K562 (cell line): Measurements from ENCODE around the gene TMEM120B. TPM values are rescaled to one million over a fixed set of nuclear protein-coding genes. Genes with fewer than 3 reads are reported as not detected.
A peak's percentile ranks its signal among the peaks of the same experiment; 100 is the strongest.

Experiments
- ATAC-seq: fragments of 200-7000 bp; cut with Tn5 transposase; 3 replicates; pipeline ENCODE4 v1.9.1; 2020; ENCODE audit warnings: moderate library complexity
- BruUV-seq: library from RNA; stranded (reverse); fragments of 400-500 nt; replicated peaks from 2 replicates; lab custom pipeline; 2021; lab: Mats Ljungman, UMichigan
- CTCF ChIA-PET: fragments of 300-600 bp; formaldehyde crosslinking; extraction: SDS; loops from one replicate; lab custom pipeline; 2021; ENCODE audit warnings: low intra/inter-chr PET ratio; lab: Yijun Ruan, JAX
- POLR2A ChIA-PET: fragments of 300-600, 350-650 bp; sonication (Branson Sonifier 250); formaldehyde crosslinking; extraction: SDS; loops from one replicate; lab custom pipeline; 2021; ENCODE audit warnings: antibody characterized with exemption, inconsistent platforms; lab: Yijun Ruan, JAX
- DNase-seq, 4 experiments: peaks; one replicate each; pipeline versions ENCODE4 v3.0.0 to v3.0.0-alpha.2; 2011 to 2018; ENCODE audit warnings: low spot score in 3 of 4, mixed read lengths in 3 of 4; ENCODE audit errors: extremely low read depth in 1 of 4
- FAIRE-seq: peaks from 2 replicates; lab custom pipeline; 2011; peaks lifted over from hg19 to GRCh38; lab: Jason Lieb, UNC
- H2AFZ ChIP-seq: 2 replicates; pipeline ENCODE4 v1.6.0; 2011; ENCODE audit warnings: low read depth, low read length, control low read depth, inconsistent platforms
- H3K27ac ChIP-seq: fragments of 200-600 bp; 3 replicates; pipeline ENCODE4 v1.8.0; 2011; ENCODE audit warnings: low read depth, mild to moderate bottlenecking, control low read depth, inconsistent platforms, low read length, moderate library complexity, mixed read lengths; ENCODE audit errors: extremely low read depth
- H3K27me3 ChIP-seq, 2 experiments: fragments of 300-600 bp in 1 of 2; 2 replicates in 1 of 2; 3 replicates in 1 of 2; pipeline versions ENCODE4 v1.6.0 to v1.8.0; 2011; ENCODE audit warnings: inconsistent platforms in 2 of 2, low read length in 2 of 2, mild to moderate bottlenecking in 1 of 2, mixed read lengths in 1 of 2, moderate library complexity in 1 of 2; ENCODE audit not compliant: control insufficient read depth in 2 of 2, insufficient read depth in 2 of 2
- H3K36me3 ChIP-seq: fragments of 300-600 bp; 3 replicates; pipeline ENCODE4 v1.8.0; 2011; ENCODE audit warnings: mild to moderate bottlenecking, low read length, inconsistent platforms; ENCODE audit not compliant: control insufficient read depth, insufficient read depth
- H3K4me1 ChIP-seq, 2 experiments: fragments of 200-600 bp in 1 of 2; replicated peaks in 1 of 2; 2 replicates in 1 of 2; 3 replicates in 1 of 2; pipeline versions ENCODE4 v1.5.1 to v1.8.0; 2011; ENCODE audit warnings: inconsistent platforms in 2 of 2, low read length in 2 of 2, mild to moderate bottlenecking in 1 of 2, mixed read lengths in 1 of 2, moderate library complexity in 1 of 2; ENCODE audit not compliant: control insufficient read depth in 2 of 2, insufficient read depth in 2 of 2
- H3K4me2 ChIP-seq: 2 replicates; pipeline ENCODE4 v1.6.1; 2011; ENCODE audit warnings: low read length, control low read depth, inconsistent platforms, mixed read lengths; ENCODE audit not compliant: insufficient read depth
- H3K4me3 ChIP-seq: fragments of 200-600 bp; sonication (generic), shearing (Covaris generic); 2 replicates; pipeline ENCODE4 v1.5.1; 2016; ENCODE audit warnings: control low read depth, inconsistent platforms
- H3K79me2 ChIP-seq: fragments of 200-600 bp; 3 replicates; pipeline ENCODE4 v1.8.0; 2011; ENCODE audit warnings: low read length, inconsistent platforms; ENCODE audit not compliant: control insufficient read depth, insufficient read depth
- H3K9ac ChIP-seq, 2 experiments: 2 replicates each; pipeline versions ENCODE4 v1.6.0 to v1.6.1; 2011; ENCODE audit warnings: low read depth in 2 of 2, low read length in 2 of 2, control low read depth in 1 of 2, inconsistent platforms in 1 of 2, mild to moderate bottlenecking in 1 of 2, mixed read lengths in 1 of 2; ENCODE audit not compliant: insufficient read depth in 1 of 2
- H3K9me1 ChIP-seq: one replicate; pipeline ENCODE4 v1.6.0; 2011; ENCODE audit warnings: inconsistent platforms, mild to moderate bottlenecking, low read length, moderate library complexity; ENCODE audit not compliant: control insufficient read depth, insufficient read depth
- H3K9me3 ChIP-seq: replicated peaks from 2 replicates; pipeline ENCODE4 v1.5.1; 2011; ENCODE audit warnings: low read depth, low read length, inconsistent platforms; ENCODE audit not compliant: control insufficient read depth, insufficient read depth
- H4K20me1 ChIP-seq: replicated peaks from 2 replicates; pipeline ENCODE4 v1.6.1; 2011; ENCODE audit warnings: low read length, inconsistent platforms, mixed read lengths; ENCODE audit not compliant: control insufficient read depth, insufficient read depth
- DIDO1 ChIP-seq: fragments of 450-650 bp; IDR thresholded peaks from 2 replicates; pipeline ENCODE4 v1.6.1; 2016; ENCODE audit warnings: low read depth, missing biosample characterization, missing genetic modification characterization
- POLR2G ChIP-seq: fragments of 200-400 bp; formaldehyde crosslinking; IDR thresholded peaks from 2 replicates; pipeline ENCODE4 v1.6.1; 2017; ENCODE audit warnings: low read depth, mild to moderate bottlenecking, antibody characterized with exemption, low read length, moderate library complexity
- PYGO2 ChIP-seq: fragments of 450-650 bp; IDR thresholded peaks from 2 replicates; pipeline ENCODE4 v1.6.1; 2016; ENCODE audit warnings: mild to moderate bottlenecking, missing genetic modification characterization, moderate library complexity, missing compliant biosample characterization
- RBFOX2 ChIP-seq: fragments of 200-400 bp; formaldehyde crosslinking; IDR thresholded peaks from 2 replicates; pipeline ENCODE4 v1.6.1; 2017; ENCODE audit warnings: low read depth, mild to moderate bottlenecking, low read length, moderate library complexity
- RBM22 ChIP-seq: fragments of 200-400 bp; formaldehyde crosslinking; IDR thresholded peaks from 2 replicates; pipeline ENCODE4 v1.6.1; 2018; ENCODE audit warnings: low read length, low read depth; ENCODE audit not compliant: poor library complexity, severe bottlenecking
- WGBS: fragments of 100-300 bp; shearing (Covaris generic); methylation state at CpG from one replicate; pipeline ENCODE4 v1.1.6; 2016; ENCODE audit warnings: low coverage, mixed read lengths; ENCODE audit not compliant: insufficient coverage; ENCODE audit errors: missing lambda C conversion rate; 5-methylcytosine and 5-hydroxymethylcytosine counted together
- in situ Hi-C: fragments of 300-500 bp; cut with MboI; formaldehyde crosslinking; loops from 4 replicates; pipeline ENCODE4 v1.15.0; 2018; ENCODE audit warnings: inconsistent platforms, mixed read lengths
- intact Hi-C: fragments of 100-400 bp; cut with micrococcal nuclease; formaldehyde crosslinking; loops from 2 replicates; pipeline ENCODE4 v1.14.2; 2022
- polyA plus RNA-seq, 8 experiments: library from polyadenylated mRNA; depleted of rRNA in 4 of 8; stranded (reverse) in 5 of 8; unstranded in 3 of 8; fragments of >200 nt; fragmentation: Nextera tagmentation in 2 of 8; fragmentation: Illumina TruSeq in 1 of 8; extraction: Ambion mirVana in 2 of 8; extraction: Trizol in 1 of 8; gene quantifications; 2 replicates each; pipeline versions ENCODE4 v1.2.1 to v1.2.3, GENCODE V29; 2011 to 2014; ENCODE audit warnings: inconsistent platforms in 1 of 8, missing spikeins in 1 of 8
- total RNA-seq, 7 experiments: library from RNA; depleted of rRNA in 6 of 7; stranded (reverse); fragments of >200 nt in 6 of 7; fragmentation: Illumina TruSeq in 2 of 7; extraction: Trizol in 2 of 7; gene quantifications; 2 replicates each; pipeline versions ENCODE4 v1.2.1 to v1.2.3, GENCODE V29; 2011 to 2021; ENCODE audit warnings: low replicate concordance in 1 of 7

TMEM120B gene
- total and polyA plus RNA-seq, 9 of the 15 experiments (the other 6 are each of a cell fraction or from before 2014, with no cell fraction given): 1.7 to 18.6 (median 7.4) TPM

GRCh38 chr12:121816925-121817647, 104.5 kb downstream of the TMEM120B start:
- H3K9me1 ChIP-seq: no peaks in the 10 kb centered on the region
- no peaks in the 10 kb centered on the region for H3K27me3 ChIP-seq
- H3K79me2 ChIP-seq: peaks cover 22% of the 10 kb centered on the region
- ChIA-PET POLR2A (interaction anchor here (0.6 kb wide), 1 partner anchor 1220 kb away, joined by 3 read pairs; no protein-coding TSS in a partner anchor), CTCF (no interaction called here)
- ATAC-seq: no peak
- no peak overlapping the region for H3K4me2 ChIP-seq
- no peak overlapping the region for H3K27ac ChIP-seq
- H4K20me1 ChIP-seq: peaks cover 9% of the 10 kb centered on the region; the same call in 1 of the 2 replicates
- TF ChIP-seq PYGO2 (tag): no peak
- no peak for TF ChIP-seq DIDO1
- TF ChIP-seq RBM22: peak; percentile 66
- peak; percentile 55 for TF ChIP-seq POLR2G
- TF ChIP-seq RBFOX2: peak; percentile 63
- TF ChIP-seq, all 486 proteins: peak for 3
- Histone ChIP-seq H3K36me3 (peaks cover 84% of the 10 kb centered on the region), H3K4me3 (no peak overlapping the region), H3K9me3 (no peaks in the 10 kb centered on the region), H3K4me1 (peaks cover 8 to 24% of the 10 kb centered on the region in 2 experiments; a peak in 3 of 5 replicates), H2AFZ (no peak overlapping the region), H3K9ac (peak overlapping the region in 1 of 2 experiments; percentile 55; a peak in 1 of 4 replicates)
- in situ Hi-C loops: no loop called here
- intact Hi-C loops: no loop called here
- BruUV-seq: no TSS peak
- WGBS: 98% methylated on average over 13 of the region's 47 CpGs
- DNase-seq (no peak), FAIRE-seq (no peak)
